ENCODE measurements around the gene ARIH1.

The ARIH1 gene

GRCh38 chr15:72579814-72580213, 105.7 kb downstream of the ARIH1 start:
- peaks cover 88% of the 10 kb centered on the region for H3K36me3 ChIP-seq (ENCODE audit: control insufficient read depth, insufficient read depth, low read length)
- no peaks in the 10 kb centered on the region for H3K4me1 ChIP-seq (ENCODE audit: control insufficient read depth, insufficient read depth, low read length, poor library complexity, severe bottlenecking)
- H3K9me3 ChIP-seq (ENCODE audit: control insufficient read depth, low read length), result no peaks in the 10 kb centered on the region
- H3K27ac ChIP-seq (ENCODE audit: low read depth, low read length, severe bottlenecking), result no peak overlapping the region
- H3K4me3 ChIP-seq (ENCODE audit: extremely low read depth, insufficient read depth, low read length, poor library complexity, severe bottlenecking), result no peak overlapping the region
- 90% methylated on average over 2 of the region's 3 CpGs; no CpG with 5 or more reads in 1 of the 2 experiments for WGBS, 2 experiments (ENCODE audit: insufficient coverage in 2 of 2)

- 100% methylated on average over 1 to 2 of the region's 4 CpGs for WGBS, 2 experiments (ENCODE audit: insufficient coverage in 2 of 2)
- Histone ChIP-seq H3K4me1 (ENCODE audit: control insufficient read depth, insufficient read depth, low read length, poor library complexity, severe bottlenecking) (no peaks in the 10 kb centered on the region), H3K27ac (ENCODE audit: low read depth, low read length, severe bottlenecking) (no peak overlapping the region), H3K4me3 (ENCODE audit: extremely low read depth, insufficient read depth, low read length, poor library complexity, severe bottlenecking) (no peak overlapping the region), H3K9me3 (ENCODE audit: control insufficient read depth, low read length) (no peaks in the 10 kb centered on the region), H3K36me3 (ENCODE audit: control insufficient read depth, insufficient read depth, low read length) (peaks cover 83% of the 10 kb centered on the region)
These were observed 109.9 kb downstream of the ARIH1 start for GRCh38 chr15:72584006-72584405.

- Histone ChIP-seq H3K4me1 (ENCODE audit: control insufficient read depth, insufficient read depth, low read length, poor library complexity, severe bottlenecking) (no peaks in the 10 kb centered on the region), H3K9me3 (ENCODE audit: control insufficient read depth, low read length) (no peaks in the 10 kb centered on the region), H3K36me3 (ENCODE audit: control insufficient read depth, insufficient read depth, low read length) (peaks cover 76% of the 10 kb centered on the region), H3K4me3 (ENCODE audit: extremely low read depth, insufficient read depth, low read length, poor library complexity, severe bottlenecking) (no peak overlapping the region), H3K27ac (ENCODE audit: low read depth, low read length, severe bottlenecking) (no peak overlapping the region)
- WGBS, 2 experiments (ENCODE audit: insufficient coverage in 2 of 2), result 83 to 100% methylated on average over 1 of the region's 2 CpGs
These were observed 110.9 kb downstream of the ARIH1 start for GRCh38 chr15:72585025-72585424.

DNA sequence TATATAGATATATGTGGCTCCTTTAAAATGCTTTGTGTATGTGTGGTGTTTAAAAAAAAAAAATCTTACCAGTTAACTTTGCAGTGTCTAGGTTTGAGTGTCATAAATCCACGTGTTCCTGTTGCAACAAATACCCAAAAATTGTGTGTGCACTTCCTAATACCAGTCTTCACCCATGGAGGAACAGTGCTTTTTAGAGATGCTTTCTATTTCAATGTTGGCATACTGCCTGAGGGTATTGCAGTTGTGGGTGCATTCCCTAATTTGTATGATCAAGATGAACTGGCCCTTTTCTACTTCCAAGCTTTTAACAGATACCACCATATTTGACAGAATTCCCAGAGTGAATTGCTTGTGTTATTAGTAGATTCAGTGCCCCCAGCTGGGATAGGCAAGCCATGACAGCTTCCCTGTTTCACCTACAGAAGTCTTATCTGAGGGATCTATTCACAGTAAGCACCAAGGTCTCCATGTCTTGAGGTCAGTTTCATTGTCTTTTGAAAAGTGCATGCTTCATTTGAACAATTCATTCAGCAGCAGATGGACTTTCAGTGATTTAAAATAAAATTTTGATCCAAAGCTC, 111.4 kb downstream of the ARIH1 start:
- no peaks in the 10 kb centered on the region for H3K4me1 ChIP-seq (ENCODE audit: control insufficient read depth, insufficient read depth, low read length, poor library complexity, severe bottlenecking)
- H3K27ac ChIP-seq (ENCODE audit: low read depth, low read length, severe bottlenecking), result no peak overlapping the region
- 100% methylated on average over 1 of the region's 1 CpG; no CpG with 5 or more reads in 1 of the 2 experiments for WGBS, 2 experiments (ENCODE audit: insufficient coverage in 2 of 2)
- H3K4me3 ChIP-seq (ENCODE audit: extremely low read depth, insufficient read depth, low read length, poor library complexity, severe bottlenecking), result no peak overlapping the region
- no peaks in the 10 kb centered on the region for H3K9me3 ChIP-seq (ENCODE audit: control insufficient read depth, low read length)
- H3K36me3 ChIP-seq (ENCODE audit: control insufficient read depth, insufficient read depth, low read length), result peaks cover 71% of the 10 kb centered on the region

- no peak overlapping the region for H3K27ac ChIP-seq (ENCODE audit: low read depth, low read length, severe bottlenecking)
- no peaks in the 10 kb centered on the region for H3K4me1 ChIP-seq (ENCODE audit: control insufficient read depth, insufficient read depth, low read length, poor library complexity, severe bottlenecking)
- no peak overlapping the region for H3K4me3 ChIP-seq (ENCODE audit: extremely low read depth, insufficient read depth, low read length, poor library complexity, severe bottlenecking)
- 92 to 100% methylated on average over 2 of the region's 3 CpGs for WGBS, 2 experiments (ENCODE audit: insufficient coverage in 2 of 2)
- no peaks in the 10 kb centered on the region for H3K9me3 ChIP-seq (ENCODE audit: control insufficient read depth, low read length)
- peaks cover 45% of the 10 kb centered on the region for H3K36me3 ChIP-seq (ENCODE audit: control insufficient read depth, insufficient read depth, low read length)
These were observed 114.0 kb downstream of the ARIH1 start for GRCh38 chr15:72588096-72588495.

DNA sequence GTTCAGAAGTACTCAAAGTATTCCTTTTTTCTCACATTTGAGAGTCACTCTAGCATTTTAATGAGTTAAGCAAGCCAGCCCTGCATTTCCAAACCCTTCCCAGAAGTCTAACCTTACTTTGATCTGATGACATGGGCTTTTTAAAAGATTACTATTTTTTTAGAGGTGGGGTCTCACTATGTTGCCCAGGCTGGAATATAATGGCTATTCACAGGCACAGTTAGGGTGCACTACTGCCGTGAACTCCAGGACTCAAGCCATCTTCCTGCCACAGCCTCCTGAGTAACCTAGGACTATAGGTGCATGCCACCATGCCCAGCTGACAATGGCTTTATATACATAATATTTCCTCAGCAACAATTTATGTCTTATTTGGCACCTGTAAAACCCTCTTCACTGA, 116.3 kb downstream of the ARIH1 start:
- Histone ChIP-seq H3K4me3 (ENCODE audit: extremely low read depth, insufficient read depth, low read length, poor library complexity, severe bottlenecking) (no peak overlapping the region), H3K36me3 (ENCODE audit: control insufficient read depth, insufficient read depth, low read length) (peaks cover 24% of the 10 kb centered on the region), H3K27ac (ENCODE audit: low read depth, low read length, severe bottlenecking) (no peak overlapping the region), H3K9me3 (ENCODE audit: control insufficient read depth, low read length) (no peaks in the 10 kb centered on the region), H3K4me1 (ENCODE audit: control insufficient read depth, insufficient read depth, low read length, poor library complexity, severe bottlenecking) (no peaks in the 10 kb centered on the region)
- 80 to 92% methylated on average over 1 of the region's 1 CpG for WGBS, 2 experiments (ENCODE audit: insufficient coverage in 2 of 2)

DNA sequence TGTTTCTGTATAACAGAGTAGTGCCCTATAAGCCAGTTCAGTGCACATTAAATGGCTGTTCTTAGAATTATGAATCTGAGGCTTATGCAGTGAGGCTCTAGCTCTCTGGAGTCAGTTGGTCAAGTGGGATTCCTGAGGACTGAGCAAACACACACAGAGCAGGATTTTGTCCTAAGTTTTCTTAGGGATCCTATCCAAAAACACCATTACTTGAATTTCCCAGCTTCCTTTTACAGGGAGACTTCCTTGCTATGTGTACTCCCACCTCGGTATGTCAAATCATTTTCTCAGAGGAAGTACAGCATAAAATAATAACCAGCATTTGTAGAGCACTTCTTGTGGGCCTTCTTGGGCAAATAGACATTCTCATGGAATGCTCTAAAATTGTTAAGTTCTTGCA, 117.2 kb downstream of the ARIH1 start:
- WGBS, 2 experiments (ENCODE audit: insufficient coverage in 2 of 2), result no CpG with 5 or more reads among the region's 1 CpG
- Histone ChIP-seq H3K9me3 (ENCODE audit: control insufficient read depth, low read length) (no peaks in the 10 kb centered on the region), H3K4me1 (ENCODE audit: control insufficient read depth, insufficient read depth, low read length, poor library complexity, severe bottlenecking) (no peaks in the 10 kb centered on the region), H3K27ac (ENCODE audit: low read depth, low read length, severe bottlenecking) (peak overlapping the region; percentile 4), H3K36me3 (ENCODE audit: control insufficient read depth, insufficient read depth, low read length) (peaks cover 15% of the 10 kb centered on the region), H3K4me3 (ENCODE audit: extremely low read depth, insufficient read depth, low read length, poor library complexity, severe bottlenecking) (no peak overlapping the region)

- Histone ChIP-seq H3K9me3 (ENCODE audit: control insufficient read depth, low read length) (no peaks in the 10 kb centered on the region), H3K36me3 (ENCODE audit: control insufficient read depth, insufficient read depth, low read length) (peaks cover 15% of the 10 kb centered on the region), H3K4me3 (ENCODE audit: extremely low read depth, insufficient read depth, low read length, poor library complexity, severe bottlenecking) (no peak overlapping the region), H3K27ac (ENCODE audit: low read depth, low read length, severe bottlenecking) (no peak overlapping the region), H3K4me1 (ENCODE audit: control insufficient read depth, insufficient read depth, low read length, poor library complexity, severe bottlenecking) (no peaks in the 10 kb centered on the region)
- no CpG with 5 or more reads among the region's 2 CpGs for WGBS, 2 experiments (ENCODE audit: insufficient coverage in 2 of 2)
These were observed 118.0 kb downstream of the ARIH1 start for GRCh38 chr15:72592097-72592496.

DNA sequence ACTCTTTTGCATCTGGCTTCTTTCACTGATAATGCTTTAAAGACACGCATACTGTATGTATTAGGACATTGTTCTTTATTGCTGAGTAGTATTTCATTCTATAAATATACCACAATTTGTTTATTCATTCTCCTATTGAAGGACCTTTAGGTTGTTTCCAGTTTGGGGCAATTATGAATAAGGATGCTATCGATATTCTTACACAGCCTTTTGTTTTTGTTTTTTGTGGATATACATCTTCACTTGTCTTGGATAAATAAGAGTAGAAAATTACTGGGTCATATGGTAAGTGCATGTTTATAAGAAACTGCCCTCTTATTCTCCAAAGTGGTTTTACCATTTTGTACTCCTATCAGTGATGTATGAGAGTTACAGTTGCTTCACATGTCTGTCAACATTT, 118.5 kb downstream of the ARIH1 start:
- Histone ChIP-seq H3K4me1 (ENCODE audit: control insufficient read depth, insufficient read depth, low read length, poor library complexity, severe bottlenecking) (no peaks in the 10 kb centered on the region), H3K36me3 (ENCODE audit: control insufficient read depth, insufficient read depth, low read length) (peaks cover 9% of the 10 kb centered on the region), H3K4me3 (ENCODE audit: extremely low read depth, insufficient read depth, low read length, poor library complexity, severe bottlenecking) (no peak overlapping the region), H3K9me3 (ENCODE audit: control insufficient read depth, low read length) (no peaks in the 10 kb centered on the region), H3K27ac (ENCODE audit: low read depth, low read length, severe bottlenecking) (no peak overlapping the region)
- no CpG with 5 or more reads among the region's 2 CpGs for WGBS, 2 experiments (ENCODE audit: insufficient coverage in 2 of 2)

DNA sequence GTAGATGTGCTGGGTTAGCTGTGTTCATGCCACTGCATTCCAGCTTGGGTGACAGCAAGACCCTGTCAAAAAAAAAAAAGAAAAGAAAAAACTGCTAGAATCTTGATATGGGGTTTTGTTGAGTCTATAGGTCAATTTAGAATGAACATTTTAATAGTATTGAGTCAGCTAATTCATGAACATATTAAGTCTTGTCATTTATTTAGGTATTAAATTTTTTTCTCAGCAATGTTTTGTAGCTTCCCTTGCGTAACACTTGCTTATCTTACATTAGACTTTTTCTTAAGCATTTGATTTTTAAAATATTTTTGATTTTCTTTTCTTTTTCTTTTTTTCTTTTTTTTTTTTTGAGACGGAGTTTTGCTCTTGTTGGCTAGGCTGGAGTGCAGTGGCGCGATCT, 119.7 kb downstream of the ARIH1 start:
- no peak overlapping the region for H3K27ac ChIP-seq (ENCODE audit: low read depth, low read length, severe bottlenecking)
- no peak overlapping the region for H3K4me3 ChIP-seq (ENCODE audit: extremely low read depth, insufficient read depth, low read length, poor library complexity, severe bottlenecking)
- 100% methylated on average over 2 of the region's 4 CpGs; no CpG with 5 or more reads in 1 of the 2 experiments for WGBS, 2 experiments (ENCODE audit: insufficient coverage in 2 of 2)
- no peaks in the 10 kb centered on the region for H3K4me1 ChIP-seq (ENCODE audit: control insufficient read depth, insufficient read depth, low read length, poor library complexity, severe bottlenecking)
- H3K36me3 ChIP-seq (ENCODE audit: control insufficient read depth, insufficient read depth, low read length), result no peaks in the 10 kb centered on the region
- no peaks in the 10 kb centered on the region for H3K9me3 ChIP-seq (ENCODE audit: control insufficient read depth, low read length)

- Histone ChIP-seq H3K27ac (ENCODE audit: low read depth, low read length, severe bottlenecking) (no peak overlapping the region), H3K4me3 (ENCODE audit: extremely low read depth, insufficient read depth, low read length, poor library complexity, severe bottlenecking) (no peak overlapping the region), H3K4me1 (ENCODE audit: control insufficient read depth, insufficient read depth, low read length, poor library complexity, severe bottlenecking) (peaks cover 3% of the 10 kb centered on the region), H3K9me3 (ENCODE audit: control insufficient read depth, low read length) (no peaks in the 10 kb centered on the region), H3K36me3 (ENCODE audit: control insufficient read depth, insufficient read depth, low read length) (no peaks in the 10 kb centered on the region)
- WGBS, 2 experiments (ENCODE audit: insufficient coverage in 2 of 2), result 33 to 40% methylated on average over 1 of the region's 2 CpGs
These were observed 125.8 kb downstream of the ARIH1 start for GRCh38 chr15:72599855-72600464.

Data from mesodermal cell (in vitro differentiated cells).